Measurements from ENCODE around the gene TRIP11.
"Not testable (repeated sequence)": the region's sequence is repeated elsewhere in the genome, so short reads cannot be mapped to it uniquely, and the experiment has no call there.

The TRIP11 gene

GRCh38 chr14:92039719-92040430, at the start of gene TRIP11:
Gene TRIP11, minus strand, starts transcription at chr14:92040059. Its CDS starts 374 bp downstream, at chr14:92039685.
- peak; percentile 94 for DNase-seq

DNA sequence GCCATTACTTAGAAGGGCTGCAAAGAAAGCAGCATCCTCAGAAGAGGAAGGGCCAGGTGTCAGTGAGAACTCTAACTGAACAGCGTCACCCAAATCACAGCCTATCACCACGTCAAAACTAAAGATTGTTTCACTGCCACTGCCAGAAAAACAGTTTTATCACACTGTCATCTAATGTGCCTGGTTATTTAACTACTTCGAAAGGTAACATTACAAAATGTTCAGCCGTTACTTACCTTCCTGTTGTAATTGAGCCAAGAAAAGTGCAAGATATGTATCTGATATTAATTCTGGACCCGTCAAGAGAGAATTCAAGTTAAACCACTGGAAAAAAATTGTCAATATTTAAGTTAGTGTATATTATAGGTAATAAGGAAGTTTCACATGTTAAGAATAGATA, 48.6 kb upstream of the TRIP11 start:
- no peak for DNase-seq

GRCh38 chr14:92074555-92074954, 34.7 kb upstream of the TRIP11 start:
- no peak for DNase-seq

GRCh38 chr14:92058006-92058917, 18.4 kb upstream of the TRIP11 start:
- no peak for DNase-seq

GRCh38 chr14:92049781-92050180, 9.9 kb upstream of the TRIP11 start:
- no peak for DNase-seq

DNA sequence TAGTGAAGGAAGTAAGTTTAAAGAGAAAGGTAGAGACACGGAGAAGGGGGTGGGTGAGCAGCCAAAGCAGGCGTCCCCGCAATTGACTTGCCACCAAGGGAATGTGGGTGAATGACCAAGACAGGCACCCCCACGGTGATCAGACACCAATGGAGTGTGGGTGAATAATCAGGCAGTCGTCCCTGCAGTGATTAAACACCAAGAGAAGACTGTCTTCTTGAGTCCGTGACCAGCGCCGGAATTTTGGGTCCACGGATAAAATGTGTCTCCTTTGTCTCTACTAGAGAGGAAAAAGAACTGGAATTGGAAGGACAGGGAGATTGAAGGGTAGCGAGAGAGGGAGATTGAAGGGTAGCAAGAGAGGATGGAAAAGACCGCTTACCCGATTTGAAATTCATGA, 9.4 kb upstream of the TRIP11 start:
- DNase-seq, result not testable (repeated sequence)

- not testable (repeated sequence) for DNase-seq
Observed at GRCh38 chr14:92045904-92046303, 6.0 kb upstream of the TRIP11 start.

DNA sequence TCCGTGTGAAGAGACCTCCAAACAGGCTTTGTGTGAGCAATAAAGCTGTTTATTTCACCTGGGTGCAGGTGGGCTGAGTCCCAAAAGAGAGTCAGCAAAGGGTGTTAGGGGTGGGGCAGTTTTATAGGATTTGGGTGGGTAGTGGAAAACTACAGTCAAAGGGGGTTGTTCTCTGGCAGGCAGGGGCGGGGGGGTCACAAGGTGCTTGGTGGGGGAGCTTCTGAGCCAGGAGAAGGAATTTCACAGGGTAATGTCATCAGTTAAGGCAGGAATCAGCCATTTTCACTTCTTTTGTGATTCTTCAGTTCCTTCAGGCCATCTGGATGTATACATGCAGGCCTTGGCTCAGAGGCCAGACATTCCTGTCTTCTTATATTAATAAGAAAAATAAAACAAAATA, 1.9 kb upstream of the TRIP11 start:
- DNase-seq, result not testable (repeated sequence)

DNA sequence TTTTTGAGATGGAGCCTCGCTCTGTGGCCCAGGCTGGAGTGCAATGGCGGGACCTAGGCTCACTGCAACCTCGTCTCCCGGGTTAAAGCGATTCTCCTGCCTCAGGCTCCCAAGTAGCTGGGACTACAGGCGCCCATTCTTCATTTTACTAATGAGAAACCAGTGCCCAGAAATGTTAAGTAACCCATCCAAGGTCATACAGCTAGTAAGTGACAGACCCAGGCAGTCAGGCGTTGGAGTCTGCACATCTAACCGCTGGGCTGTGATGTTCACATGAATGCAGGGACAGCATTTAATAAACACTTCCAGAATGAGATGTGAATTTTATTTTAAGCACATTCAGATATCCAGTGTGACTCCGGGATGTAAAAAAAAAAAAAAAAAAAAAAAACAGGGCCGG, 1.3 kb upstream of the TRIP11 start:
- no peak for DNase-seq

DNA sequence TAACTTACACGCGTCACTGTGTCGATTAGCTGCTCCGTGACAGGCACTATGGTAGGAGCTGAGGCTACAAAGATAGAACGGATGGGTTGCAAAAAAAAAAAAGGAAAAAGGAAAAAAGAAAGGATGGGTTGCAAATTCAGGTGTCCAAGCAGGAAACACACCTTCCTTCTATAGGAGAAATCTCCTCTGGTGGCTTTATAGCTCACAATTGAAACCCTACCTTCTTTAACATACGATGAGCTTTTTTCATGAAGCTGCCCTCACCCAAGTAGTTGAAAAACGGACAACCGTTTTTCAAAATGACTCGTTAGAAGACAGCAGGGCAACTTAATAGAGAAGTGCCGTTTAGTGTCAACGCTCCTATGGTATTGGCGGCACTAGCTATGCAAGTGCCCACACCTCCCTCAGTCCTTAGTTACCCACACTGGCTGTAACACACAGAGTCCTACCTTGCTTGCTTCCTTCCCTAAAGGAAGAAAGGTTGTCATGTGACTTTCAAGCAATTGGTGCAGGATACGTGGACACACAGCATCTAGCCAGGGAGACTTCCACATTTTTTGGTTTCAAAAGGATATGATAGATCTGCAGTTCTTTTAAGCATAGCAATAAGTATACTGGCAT, 682 bp upstream of the TRIP11 start:
- peak; percentile 84 for DNase-seq

GRCh38 chr14:92039063-92039718, 668 bp downstream of the TRIP11 start:
- peak; percentile 80 for DNase-seq

DNA sequence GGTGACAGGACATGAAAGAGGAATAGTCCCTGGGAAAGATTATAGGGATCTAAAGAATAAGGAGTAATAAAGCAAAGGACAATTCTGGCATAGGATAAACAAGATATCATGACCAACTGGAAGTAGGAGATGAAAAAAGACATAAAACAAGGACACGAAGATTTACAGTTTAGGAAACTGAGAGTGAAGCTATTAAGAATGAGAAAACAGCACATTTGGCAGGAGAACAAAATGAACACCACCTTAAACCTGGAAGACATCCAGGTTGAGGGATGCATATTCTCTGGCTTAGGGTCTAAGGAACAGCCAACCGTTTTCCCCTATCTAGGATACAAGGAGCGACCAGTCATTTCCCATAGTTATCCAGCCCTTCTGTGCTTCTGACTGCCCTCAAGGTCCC, 1.9 kb downstream of the TRIP11 start:
- DNase-seq, result no peak

- peak; percentile 96 for DNase-seq
Observed at GRCh38 chr14:92035890-92036289, 4.0 kb downstream of the TRIP11 start.

- DNase-seq, result no peak
Observed at GRCh38 chr14:92033906-92034687, 5.8 kb downstream of the TRIP11 start.

GRCh38 chr14:92033433-92033832, 6.4 kb downstream of the TRIP11 start:
- DNase-seq, result no peak

- DNase-seq, result no peak
Observed at GRCh38 chr14:92026548-92027190, 13.2 kb downstream of the TRIP11 start.

- no peak for DNase-seq
Observed at GRCh38 chr14:92022036-92022435, 17.8 kb downstream of the TRIP11 start.

DNA sequence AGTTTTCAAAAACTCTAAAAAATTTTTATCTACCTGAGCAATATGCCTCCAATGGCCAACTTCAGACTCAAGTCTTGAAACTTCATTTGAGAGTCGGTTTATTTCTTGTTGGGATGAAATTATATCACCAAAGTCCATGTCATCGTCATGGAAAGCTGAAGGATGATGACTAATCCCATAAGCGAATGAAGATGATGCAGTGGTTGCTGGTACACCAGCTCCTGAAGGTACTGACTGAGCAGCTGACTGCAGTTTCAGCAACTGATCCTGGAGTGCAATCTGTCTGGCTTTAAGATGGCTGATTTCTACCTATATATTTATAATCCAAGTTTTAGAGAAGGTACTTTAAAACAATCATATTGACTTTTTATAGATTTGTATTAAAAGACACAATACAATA, 18.3 kb downstream of the TRIP11 start:
- no peak for DNase-seq

GRCh38 chr14:92014040-92014439, 25.8 kb downstream of the TRIP11 start:
- DNase-seq, result no peak

- DNase-seq, result no peak
Observed at GRCh38 chr14:92012121-92012748, 27.6 kb downstream of the TRIP11 start.

DNA sequence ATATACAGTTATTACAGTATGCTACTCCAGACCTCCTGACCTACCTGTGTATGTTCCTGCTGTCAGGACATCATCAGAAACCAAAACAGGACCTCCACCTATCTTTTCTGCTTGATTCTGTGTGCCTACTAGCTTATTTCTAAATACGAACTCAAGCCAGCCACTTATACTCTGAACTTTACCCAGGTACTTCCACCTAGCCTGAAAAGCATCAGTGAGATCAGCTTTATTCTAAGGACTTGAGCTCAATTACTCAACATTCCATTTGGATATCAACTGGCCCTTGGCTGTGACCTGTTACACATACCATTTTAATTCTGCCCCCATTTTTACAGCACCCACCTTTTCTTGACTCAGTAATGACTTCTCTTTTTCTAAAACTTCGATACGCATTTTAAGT, 29.2 kb downstream of the TRIP11 start:
- DNase-seq, result no peak
